ENCODE measurements around the gene DNM1.

DNA sequence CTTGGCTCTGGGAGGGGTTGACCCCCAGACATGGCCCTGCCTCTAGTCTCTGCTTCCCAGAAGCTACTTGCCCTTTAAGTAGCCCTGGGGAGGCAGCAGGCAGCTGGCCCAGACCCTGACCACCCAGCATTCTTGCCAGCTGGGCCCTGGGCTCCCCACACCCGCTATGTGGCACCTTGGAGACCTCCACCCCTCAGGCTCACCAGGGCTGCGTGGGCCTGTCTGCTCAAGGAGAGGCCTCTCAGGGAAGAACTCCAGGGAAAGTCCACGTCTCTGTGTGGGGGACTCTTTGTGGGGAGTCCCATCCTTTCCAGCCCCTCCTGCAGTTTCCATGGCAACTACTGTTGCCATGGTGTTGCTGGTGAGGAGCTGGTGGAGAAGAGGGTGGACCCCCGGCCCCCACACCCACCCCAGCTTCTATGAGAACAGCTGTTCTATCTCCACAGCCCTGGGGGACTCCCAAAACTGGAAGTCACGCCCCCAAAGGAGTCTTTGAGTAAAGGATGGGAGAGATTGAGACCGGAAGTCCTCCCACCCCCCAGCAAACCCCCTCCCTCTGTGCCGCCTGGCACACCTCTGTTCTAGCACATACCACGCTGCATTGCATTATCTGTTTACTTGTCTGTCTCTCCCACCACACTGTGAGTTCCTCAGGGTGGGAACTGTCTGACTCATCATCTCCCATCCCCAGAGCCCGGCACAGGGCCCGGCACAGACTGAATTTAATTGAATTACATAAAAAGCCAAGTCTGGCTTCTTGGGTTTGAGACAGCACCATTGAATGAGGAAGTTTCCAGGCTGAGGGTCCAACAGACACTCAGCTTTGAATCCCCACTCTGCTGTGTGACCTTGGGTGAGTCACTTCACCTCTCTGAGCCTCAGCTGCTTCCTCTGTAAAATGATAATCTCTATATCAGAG, 12.6 kb downstream of the DNM1 start:
- TF ChIP-seq, protein P1, sequence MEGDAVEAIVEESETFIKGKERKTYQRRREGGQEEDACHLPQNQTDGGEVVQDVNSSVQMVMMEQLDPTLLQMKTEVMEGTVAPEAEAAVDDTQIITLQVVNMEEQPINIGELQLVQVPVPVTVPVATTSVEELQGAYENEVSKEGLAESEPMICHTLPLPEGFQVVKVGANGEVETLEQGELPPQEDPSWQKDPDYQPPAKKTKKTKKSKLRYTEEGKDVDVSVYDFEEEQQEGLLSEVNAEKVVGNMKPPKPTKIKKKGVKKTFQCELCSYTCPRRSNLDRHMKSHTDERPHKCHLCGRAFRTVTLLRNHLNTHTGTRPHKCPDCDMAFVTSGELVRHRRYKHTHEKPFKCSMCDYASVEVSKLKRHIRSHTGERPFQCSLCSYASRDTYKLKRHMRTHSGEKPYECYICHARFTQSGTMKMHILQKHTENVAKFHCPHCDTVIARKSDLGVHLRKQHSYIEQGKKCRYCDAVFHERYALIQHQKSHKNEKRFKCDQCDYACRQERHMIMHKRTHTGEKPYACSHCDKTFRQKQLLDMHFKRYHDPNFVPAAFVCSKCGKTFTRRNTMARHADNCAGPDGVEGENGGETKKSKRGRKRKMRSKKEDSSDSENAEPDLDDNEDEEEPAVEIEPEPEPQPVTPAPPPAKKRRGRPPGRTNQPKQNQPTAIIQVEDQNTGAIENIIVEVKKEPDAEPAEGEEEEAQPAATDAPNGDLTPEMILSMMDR (IDR thresholded peaks at IDR 0.05; ENCODE audit: extremely low read depth in 1 of 2, insufficient read depth in 1 of 2, low read depth in 1 of 2, low read length in 2 of 2), result no peak
- TF ChIP-seq JUN (IDR thresholded peaks at IDR 0.05; ENCODE audit: borderline replicate concordance, insufficient read depth, insufficient read length, low read depth) (peak; percentile 31), POLR2A (IDR thresholded peaks at IDR 0.05; ENCODE audit: low read depth, low read length) (no peak), FOS (IDR thresholded peaks at IDR 0.05; ENCODE audit: borderline replicate concordance, insufficient read depth, low read length) (no peak), POLR2AphosphoS5 (IDR thresholded peaks at IDR 0.05; ENCODE audit: insufficient read depth, low read depth, low read length) (no peak), EZH2 (IDR thresholded peaks at IDR 0.05; ENCODE audit: borderline replicate concordance, low read depth, low read length, severe bottlenecking) (no peak)
- TF ChIP-seq, protein P2, sequence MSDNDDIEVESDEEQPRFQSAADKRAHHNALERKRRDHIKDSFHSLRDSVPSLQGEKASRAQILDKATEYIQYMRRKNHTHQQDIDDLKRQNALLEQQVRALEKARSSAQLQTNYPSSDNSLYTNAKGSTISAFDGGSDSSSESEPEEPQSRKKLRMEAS (IDR thresholded peaks at IDR 0.05; ENCODE audit: insufficient read depth, insufficient read length), result no peak
